Stimulated activated CD8-positive, alpha-beta memory T cell treated with anti-CD3 and anti-CD28 coated beads, Interleukin-4, amount 100 ng/mL, for 4 hours (primary cell): Measurements from ENCODE around the gene MRC1.
"Not testable (repeated sequence)": the region's sequence is repeated elsewhere in the genome, so short reads cannot be mapped to it uniquely, and the experiment has no call there.

ENCODE experiments used
- DNase-seq, 2 donors: peaks; one replicate each; pipeline ENCODE4 v3.0.0-alpha.2; 2020; ENCODE audit warnings: low read depth in 2 of 2, low spot score in 1 of 2

The MRC1 gene

DNA sequence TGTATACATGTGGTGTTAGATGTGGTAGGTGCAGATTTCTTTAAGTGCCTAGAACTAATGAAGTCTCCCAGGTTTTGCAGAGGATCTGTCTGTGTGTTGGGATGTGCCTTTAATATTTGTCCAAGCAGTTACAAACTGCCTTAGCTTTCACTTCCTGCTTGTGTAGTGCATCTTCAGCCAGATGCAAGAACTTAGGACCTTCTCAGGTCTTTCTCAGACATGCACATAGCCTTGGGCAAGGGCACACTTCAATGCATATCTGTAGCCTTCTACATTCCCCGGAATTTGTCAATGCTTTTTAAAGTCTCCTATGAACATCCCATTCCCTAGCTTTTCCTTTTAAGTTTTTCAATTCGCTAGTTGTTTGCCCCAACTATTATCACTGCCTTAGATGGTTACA, 95.4 kb downstream of the MRC1 start:
- no peak for DNase-seq

DNA sequence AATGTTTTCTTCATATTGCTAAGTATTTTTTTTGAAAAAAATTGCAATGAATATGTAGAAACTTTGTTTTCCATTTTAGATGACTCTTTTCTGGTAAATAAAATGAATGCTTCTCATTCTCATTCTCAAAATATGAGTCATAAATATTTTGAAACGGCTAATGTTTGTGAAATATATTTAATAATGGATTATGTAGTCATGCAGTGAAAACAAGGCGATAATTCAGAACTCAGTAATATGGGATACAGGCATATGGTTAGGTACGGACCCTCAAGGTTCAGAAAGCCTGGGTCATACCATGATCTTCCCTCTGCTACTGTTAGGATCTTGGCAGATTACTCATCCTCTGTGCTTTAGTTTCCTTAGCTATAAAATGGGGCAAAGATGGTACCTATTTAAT, 96.3 kb downstream of the MRC1 start:
- DNase-seq: no peak

DNA sequence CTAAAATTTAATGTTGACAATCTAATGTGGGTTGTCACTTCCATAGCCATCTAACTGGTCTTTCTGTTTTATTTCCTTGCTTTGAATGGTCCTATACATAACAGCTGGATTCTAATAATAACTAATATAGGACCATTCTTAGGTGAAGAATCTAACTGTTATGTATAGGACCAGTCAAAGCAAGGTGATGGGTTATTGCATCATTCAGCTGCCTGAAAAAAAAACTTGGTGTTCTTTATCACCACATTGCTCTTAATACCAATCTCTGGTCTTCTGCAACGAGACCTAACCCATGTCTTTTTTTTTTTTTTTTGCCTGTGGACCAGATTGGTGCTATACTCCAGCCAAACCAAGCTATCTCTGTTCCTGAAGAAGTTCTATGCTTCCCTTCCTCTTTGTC, 96.9 kb downstream of the MRC1 start:
- no peak for DNase-seq

DNA sequence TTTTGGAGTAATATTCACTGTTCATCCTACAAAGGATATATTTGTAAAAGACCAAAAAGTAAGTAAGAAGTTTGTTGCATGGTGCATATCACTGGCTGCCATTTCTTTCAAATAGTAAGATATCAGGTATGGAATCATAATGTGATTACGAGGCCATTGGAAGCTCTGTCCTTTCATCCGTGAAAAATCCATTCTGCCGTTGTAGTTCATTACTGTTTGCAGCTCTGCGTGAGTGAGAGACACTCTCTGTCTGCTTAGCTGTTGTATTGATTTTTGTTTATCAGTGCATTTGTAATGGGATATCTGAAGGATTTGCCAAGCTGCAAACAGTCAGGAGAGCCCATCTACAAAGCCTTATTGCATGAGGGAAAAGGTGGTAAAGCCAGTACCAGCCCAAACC, 98.5 kb downstream of the MRC1 start:
- no peak for DNase-seq

DNA sequence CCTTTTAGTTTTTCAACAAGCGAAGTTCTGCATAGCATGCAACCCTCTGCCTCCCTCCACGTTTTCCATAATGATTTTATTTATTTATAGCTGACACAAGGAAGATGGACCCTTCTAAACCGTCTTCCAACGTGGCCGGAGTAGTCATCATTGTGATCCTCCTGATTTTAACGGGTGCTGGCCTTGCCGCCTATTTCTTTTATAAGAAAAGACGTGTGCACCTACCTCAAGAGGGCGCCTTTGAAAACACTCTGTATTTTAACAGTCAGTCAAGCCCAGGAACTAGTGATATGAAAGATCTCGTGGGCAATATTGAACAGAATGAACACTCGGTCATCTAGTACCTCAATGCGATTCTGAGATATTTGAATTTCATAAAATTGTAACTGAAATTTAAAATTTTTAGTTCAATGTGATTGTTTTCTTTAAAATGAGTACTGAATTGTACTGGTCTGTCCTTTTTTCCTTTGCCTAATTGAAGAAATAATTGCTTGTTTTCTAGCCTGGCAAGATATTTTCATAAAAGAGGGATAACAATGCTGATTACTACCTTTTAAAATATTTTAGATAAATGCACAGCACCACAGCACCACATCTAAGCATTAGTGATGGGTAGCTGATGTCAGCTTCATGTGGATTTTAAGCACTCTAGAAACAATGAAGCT, 101.1 kb downstream of the MRC1 start:
- no peak for DNase-seq

DNA sequence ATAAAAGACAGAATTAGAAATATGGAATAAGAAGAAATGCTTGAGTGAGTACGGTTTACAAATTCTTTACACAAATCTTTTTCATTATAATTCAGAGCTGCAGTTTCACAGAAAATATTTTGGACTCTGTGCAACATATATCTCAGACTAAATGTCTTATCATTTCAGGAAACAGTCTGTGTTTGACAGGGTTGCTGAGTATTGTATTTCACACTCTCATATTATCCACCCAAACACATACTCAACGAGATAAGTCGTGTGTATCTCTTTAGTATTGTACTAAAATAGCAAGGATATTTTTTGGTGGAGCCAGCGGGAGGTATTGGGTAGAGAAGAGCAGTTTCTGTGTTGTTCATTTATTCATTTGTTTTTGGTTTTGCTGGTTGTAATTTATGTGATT, 103.6 kb downstream of the MRC1 start:
- DNase-seq: no peak

DNA sequence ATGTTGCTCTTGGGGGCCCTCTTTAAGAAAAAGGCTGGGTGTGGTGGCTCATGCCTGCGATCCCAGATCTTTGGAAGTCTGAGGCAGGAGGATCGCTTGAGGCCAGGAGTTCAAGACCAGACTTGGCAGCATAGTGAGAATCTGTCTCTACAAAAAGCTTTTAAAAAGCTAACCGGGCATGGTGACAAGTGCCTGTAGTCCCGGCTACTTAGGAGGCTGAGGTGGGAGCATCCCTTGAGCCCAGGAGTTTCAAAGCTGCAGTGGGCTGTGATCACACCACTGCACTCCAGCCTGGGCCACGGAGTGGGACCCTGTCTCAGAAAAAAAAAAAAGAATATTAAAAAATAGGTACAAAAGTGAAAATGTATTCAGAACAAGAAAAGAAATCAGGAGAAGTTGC, 104.5 kb downstream of the MRC1 start:
- no peak for DNase-seq

DNA sequence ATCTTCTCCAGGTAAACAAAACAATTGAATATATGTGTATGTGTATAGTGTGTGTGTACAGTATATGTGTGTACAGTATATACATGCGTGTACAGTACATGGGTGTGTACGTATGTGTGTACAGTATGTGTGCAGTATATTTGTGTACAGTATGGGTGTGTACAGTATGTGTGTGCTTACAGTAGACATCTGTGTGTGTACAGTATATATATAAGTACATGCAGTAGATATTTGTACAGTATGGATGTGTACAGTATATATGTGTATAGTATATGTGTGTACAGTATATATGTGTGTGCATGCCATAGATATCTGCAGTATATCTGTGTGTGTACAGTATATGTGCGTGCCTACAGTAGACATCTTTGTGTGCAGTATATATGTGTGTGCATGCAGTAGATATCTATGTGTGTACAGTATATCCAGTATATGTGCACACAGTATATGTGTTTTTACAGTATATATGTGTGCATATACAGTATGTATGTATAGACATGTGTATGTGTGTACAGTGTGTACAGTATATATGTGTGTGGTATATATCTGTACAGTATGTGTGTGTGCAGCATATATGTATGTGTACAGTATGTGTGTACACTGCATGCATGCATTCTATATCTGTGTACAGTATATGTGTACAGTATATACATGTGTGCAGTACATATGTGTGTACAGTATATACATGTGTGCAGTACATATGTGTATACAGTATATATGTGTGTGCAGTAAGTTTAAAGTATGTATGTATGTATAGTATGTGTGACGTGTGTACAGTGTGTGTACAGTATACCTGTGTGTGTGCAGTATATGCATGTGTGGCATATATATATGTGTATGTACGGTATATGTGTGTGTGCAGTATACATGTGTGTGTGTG, 105.3 kb downstream of the MRC1 start:
- DNase-seq: no peak

DNA sequence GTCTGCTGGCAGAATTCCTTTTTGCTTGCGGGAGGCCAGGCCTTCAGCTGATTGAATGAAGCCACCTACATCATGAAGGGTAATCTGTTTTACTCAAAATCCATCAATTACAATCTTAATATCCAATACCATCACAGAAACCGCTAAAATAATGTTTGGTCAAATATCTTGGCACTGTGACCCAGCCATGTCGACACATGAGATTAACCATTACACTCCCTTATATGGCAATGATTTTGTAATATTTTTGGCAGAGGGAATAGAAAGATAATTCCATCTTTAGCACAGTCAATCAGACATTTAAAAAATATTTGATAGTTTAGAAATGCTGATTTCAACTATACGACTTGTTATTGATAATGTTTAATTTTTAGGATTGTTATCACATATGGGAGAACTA, 106.0 kb downstream of the MRC1 start:
- no peak for DNase-seq

DNA sequence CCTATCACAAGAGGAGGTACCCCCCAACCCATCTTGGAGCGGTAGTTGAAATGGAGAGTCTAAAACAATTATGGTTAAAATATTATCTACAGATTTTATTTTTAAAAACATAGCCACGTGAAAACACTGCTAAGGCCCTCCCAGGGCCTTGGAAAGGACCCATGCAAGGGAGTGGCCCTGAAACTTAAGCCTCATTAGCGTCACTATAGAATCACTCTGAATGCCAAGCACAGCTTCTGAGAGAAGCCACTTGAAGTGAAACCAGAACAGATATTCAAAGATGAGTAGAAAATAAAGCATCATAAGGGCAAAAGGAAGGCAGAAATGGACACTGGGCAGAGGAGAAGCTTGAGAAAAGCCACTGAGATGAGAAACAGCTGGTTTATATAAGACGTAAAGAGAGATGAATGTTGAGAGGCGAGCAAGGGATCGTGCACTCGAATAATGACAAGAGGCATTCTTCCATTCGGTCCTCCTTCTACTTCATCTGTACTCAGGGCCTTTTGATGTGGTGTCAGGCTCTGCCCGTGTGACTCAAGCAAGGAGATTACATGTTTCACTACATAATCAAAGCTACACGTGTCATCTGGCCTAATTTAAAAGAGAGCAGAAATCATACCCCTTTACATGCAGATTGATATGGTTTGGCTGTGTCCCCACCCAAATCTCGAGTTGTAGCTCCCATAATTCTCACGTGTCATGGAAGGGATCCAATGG, 109.2 kb downstream of the MRC1 start:
- DNase-seq: no peak

DNA sequence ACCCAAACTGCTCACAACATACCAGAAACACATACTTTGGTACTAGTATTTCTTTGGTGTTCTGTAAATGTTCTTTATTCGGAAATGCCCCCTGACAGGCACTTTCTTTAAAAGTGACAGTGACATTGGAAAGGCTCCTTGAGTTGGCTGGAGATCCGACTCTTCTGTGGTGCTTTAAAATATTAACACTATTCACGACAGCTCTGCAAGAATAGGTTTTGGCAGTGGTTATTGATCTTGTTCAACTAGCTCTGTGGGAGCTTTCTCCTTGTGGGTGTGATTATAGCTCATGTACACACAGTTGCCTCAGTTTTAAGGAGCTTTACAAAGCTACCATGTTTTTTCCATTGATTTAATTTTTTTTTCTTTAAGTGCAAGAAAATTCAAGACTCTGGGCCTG, 112.2 kb downstream of the MRC1 start:
- no peak for DNase-seq

DNA sequence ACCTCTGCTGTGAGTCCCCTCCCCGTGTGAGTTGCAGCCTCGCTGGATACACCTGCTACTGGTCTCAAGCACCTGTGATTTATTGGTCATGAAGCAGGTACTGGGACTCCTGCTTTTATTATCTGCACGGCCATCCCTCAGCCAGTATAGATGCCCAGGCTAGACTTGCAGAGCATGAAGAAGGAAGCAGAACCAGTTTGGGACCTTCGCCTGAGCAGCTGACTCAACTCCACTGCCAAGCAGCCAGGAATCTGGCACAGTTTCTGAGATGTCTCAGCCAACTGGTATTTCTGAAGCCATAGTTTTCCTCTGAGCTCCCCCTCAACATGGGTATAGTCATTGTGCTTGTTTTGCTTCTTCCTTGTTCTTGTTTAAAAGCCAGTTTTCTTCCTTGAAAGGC, 114.6 kb downstream of the MRC1 start:
- DNase-seq: no peak

DNA sequence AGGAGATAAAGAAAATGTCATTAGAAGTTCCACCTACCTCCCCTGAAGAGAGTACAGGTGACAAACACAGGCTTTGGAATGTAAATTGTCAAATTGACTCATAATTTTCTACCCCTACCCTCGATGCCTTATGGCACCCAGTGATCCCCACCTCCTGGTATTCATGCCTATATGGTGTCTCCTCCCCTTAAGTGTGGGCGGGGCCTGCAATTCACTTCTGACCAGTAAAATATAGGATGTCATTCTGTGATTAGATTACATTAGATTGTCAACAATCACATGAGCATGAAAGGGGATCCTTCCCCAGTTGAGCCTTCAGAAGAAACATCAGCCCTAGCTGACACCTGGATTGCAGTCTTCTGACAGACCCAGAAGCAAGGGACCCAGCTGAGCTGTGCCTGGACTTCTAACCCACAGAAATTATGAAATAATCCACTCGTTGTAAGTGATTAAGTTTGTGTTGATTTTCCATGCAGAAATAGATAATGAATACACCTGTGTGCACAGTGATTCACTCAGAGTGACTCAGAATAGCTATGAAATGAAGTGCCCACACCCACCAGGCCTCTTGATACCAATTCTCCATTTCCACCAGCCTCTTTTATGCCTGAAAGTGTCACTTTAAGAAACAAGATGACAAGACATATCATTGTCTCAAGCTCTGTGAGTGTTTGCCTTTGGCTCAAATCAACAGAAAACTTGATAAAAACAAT, 134.0 kb downstream of the MRC1 start:
- DNase-seq: no peak

DNA sequence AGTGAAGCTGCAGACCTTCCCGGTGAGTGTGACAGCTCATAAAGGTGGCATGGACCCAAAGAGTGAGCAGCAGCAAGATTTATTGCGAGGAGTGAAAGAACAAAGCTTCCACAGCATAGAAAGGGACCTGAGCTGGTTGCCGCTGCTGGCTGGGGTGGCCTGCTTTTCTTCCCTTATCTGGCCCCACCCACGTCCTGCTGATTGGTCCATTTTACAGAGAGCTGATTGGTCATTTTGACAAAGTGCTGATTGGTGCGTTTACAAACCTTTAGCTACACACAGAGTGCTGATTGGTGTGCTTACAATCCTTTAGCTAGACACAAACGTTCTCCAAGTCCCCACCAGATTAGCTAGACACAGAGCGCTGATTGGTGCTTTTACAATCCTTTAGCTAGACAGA, 141.1 kb downstream of the MRC1 start:
- not testable (repeated sequence) for DNase-seq

DNA sequence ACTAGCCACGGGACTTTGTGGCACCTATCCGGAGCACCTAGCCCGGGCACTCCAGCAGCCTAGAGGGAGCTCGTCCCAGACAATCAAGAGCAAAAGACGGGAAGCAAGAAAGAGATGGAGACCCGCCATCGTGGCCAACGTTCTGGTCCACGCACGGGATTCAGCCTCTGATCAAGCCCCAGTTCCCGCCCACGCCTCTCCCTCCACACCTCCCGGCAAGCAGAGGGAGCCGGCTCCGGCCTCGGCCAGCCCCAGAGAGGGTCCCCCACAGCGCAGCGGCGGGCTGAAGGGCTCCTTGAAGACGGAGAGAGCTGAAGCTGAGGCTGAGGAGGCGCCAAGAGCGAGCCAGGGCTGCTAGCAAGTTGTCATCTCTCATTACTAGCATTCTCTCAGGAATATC, 141.6 kb downstream of the MRC1 start:
- no peak for DNase-seq

DNA sequence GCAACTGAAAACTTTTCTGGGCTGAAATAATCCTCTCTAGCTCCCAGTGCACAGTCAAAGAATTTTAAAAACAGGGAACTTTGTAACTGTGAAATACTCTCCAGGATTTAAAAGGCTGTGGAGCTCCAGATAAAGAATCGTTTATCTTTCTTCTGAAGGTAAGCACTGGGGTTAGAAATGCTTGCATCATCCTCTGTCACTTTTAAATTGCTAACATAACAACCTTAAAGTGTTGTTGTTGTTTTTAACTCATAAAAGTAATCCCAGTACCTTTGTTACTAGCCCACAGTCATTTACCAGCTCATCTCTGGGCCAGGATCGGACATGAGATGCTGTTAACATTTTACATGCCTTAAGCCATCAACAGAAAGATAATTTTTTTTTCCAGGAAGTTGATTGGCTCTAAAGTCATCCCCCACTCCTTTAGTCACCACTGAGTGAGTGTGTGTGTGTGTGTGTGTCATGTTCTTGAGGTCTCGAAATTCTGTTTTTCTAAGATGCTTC, 142.8 kb downstream of the MRC1 start, which contains the start of gene SLC39A12:
Gene SLC39A12, plus strand, starts transcription at position 51 of the 504 bp plus-strand sequence. CDS start 1,359 bp downstream, outside the sequence.
- DNase-seq: no peak

DNA sequence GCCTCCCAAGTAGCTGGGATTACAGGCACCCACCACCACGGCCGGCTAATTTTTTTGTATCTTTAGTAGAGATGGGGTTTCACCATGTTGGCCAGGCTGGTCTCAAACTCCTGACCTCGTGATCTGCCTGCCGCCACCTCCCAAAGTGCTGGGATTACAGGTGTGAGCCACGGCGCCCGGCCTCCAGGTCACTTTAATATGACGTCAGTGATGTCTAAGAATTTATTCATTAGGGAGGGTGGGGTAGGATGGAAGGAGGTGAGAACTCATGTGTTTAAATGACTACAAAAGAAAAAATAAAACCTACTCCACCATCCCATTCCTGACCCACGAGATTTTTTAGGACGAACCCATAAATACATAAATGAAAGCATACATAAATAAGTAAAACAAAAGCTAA, 145.2 kb downstream of the MRC1 start:
- DNase-seq: not testable (repeated sequence)

DNA sequence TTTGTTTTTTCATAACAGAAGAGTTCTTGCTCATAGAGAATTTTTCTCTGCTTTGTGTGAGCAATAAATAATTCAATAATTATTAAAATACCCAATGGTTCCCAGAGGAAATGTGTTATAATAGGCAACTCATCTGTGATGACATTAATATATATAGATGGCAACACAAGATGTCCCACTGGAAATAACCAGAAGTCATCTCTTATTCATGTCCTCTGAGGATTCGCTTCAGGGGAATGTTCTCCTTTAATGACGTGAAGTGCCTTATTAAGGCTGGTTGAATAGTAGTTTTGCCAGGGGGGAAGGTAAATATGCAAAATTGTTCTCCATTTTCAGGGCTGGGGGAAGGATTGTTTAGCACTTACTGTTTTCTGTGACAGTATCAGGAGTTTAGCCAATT, 145.7 kb downstream of the MRC1 start:
- no peak for DNase-seq

DNA sequence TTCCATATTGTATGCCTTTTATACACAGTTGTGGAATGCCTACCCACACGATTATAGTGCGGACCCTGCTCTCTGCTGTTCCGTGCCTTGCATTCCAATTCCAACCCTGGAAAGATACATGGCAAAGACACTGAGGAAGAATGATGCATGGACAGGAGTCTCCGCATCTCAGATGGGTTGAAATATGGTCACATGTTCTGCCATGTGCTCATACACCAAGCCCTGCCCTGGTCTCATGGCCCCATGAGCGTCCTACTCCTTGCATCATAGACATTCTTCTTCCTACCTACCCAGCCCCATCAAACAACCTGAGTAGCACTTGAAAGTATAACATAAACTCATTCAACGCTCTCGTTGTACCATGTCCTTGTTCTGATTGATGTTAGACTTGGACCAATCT, 148.9 kb downstream of the MRC1 start:
- no peak for DNase-seq

DNA sequence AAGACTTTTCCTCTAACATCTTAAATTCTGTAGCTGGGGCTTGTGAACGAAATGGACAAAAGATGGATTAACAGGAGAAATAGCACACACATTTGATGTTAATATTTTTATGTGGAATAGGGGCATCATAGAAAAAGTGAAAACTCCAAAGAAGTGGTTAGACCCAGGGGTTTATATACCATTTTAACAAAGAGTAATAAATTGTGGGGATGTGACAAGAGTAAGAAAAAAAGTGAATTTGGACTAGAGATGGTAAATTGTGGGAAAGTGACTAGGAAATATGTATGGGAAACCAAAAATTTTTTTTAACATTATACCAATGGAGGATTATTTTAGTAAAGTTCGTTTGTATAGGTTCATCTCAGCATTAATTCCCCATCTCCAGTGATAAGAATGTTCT, 150.7 kb downstream of the MRC1 start:
- no peak for DNase-seq
